GM19025 (cell line): Measurements from ENCODE around the gene DYSF.

Experiments
- ATAC-seq: cut with Tn5 transposase; IDR thresholded peaks from one replicate; pipeline ENCODE4 v1.9.1; 2021; ENCODE audit warnings: mild to moderate bottlenecking, low read depth, moderate library complexity; ENCODE audit not compliant: unreplicated experiment

The DYSF gene

GRCh38 chr2:71609441-71609840, 156.1 kb downstream of the DYSF start:
- no peak for ATAC-seq

- no peak for ATAC-seq
These were observed 156.6 kb downstream of the DYSF start for GRCh38 chr2:71609958-71610357.

- ATAC-seq: no peak
These were observed 157.3 kb downstream of the DYSF start for GRCh38 chr2:71610671-71611070.

- ATAC-seq: no peak
These were observed 157.9 kb downstream of the DYSF start for GRCh38 chr2:71611247-71611646.

GRCh38 chr2:71611781-71612527, 158.6 kb downstream of the DYSF start:
- ATAC-seq: no peak

- ATAC-seq: no peak
These were observed 159.4 kb downstream of the DYSF start for GRCh38 chr2:71612581-71613402.

GRCh38 chr2:71613403-71613952, 160.1 kb downstream of the DYSF start:
- no peak for ATAC-seq

GRCh38 chr2:71613953-71614925, 160.9 kb downstream of the DYSF start:
- ATAC-seq: no peak

GRCh38 chr2:71614976-71615766, 161.8 kb downstream of the DYSF start:
- ATAC-seq: no peak

GRCh38 chr2:71615767-71616730, 162.7 kb downstream of the DYSF start:
- ATAC-seq: no peak

- no peak for ATAC-seq
These were observed 163.9 kb downstream of the DYSF start for GRCh38 chr2:71617266-71617665.

- no peak for ATAC-seq
These were observed 165.2 kb downstream of the DYSF start for GRCh38 chr2:71618327-71619113.

- ATAC-seq: no peak
These were observed 165.9 kb downstream of the DYSF start for GRCh38 chr2:71619230-71619741.

GRCh38 chr2:71620116-71620515, 166.8 kb downstream of the DYSF start:
- ATAC-seq: no peak

- ATAC-seq: no peak
These were observed 167.5 kb downstream of the DYSF start for GRCh38 chr2:71620851-71621251.

GRCh38 chr2:71629273-71629672, 175.9 kb downstream of the DYSF start:
- no peak for ATAC-seq

- no peak for ATAC-seq
These were observed 176.6 kb downstream of the DYSF start for GRCh38 chr2:71629771-71630453.
